Type B pancreatic cell (in vitro differentiated cells): Measurements from ENCODE around the gene METTL3. TPM values are rescaled to one million over a fixed set of nuclear protein-coding genes. Genes with fewer than 3 reads are reported as not detected.

Source experiments
- DNase-seq: peaks from one replicate; pipeline ENCODE4 v3.0.0; 2021; ENCODE audit warnings: mixed read lengths; ENCODE audit not compliant: unreplicated experiment; ENCODE audit errors: extremely low spot score
- H3K27ac Mint-ChIP-seq: 2 replicates; pipeline ENCODE4 v1.8.0; 2021; ENCODE audit warnings: mild to moderate bottlenecking, mixed read lengths
- H3K27me3 Mint-ChIP-seq: 2 replicates; pipeline ENCODE4 v1.8.0; 2021; ENCODE audit warnings: mixed read lengths
- H3K36me3 Mint-ChIP-seq: 2 replicates; pipeline ENCODE4 v1.8.0; 2021; ENCODE audit warnings: mixed read lengths
- H3K4me1 Mint-ChIP-seq: one replicate; pipeline ENCODE4 v1.8.0; 2021; ENCODE audit warnings: mixed read lengths; ENCODE audit not compliant: unreplicated experiment
- H3K4me3 Mint-ChIP-seq: 2 replicates; pipeline ENCODE4 v1.8.0; 2021; ENCODE audit warnings: mild to moderate bottlenecking, mixed read lengths
- H3K9me3 Mint-ChIP-seq: 2 replicates; pipeline ENCODE4 v1.8.0; 2021; ENCODE audit warnings: mixed read lengths
- total RNA-seq: library from RNA; stranded (reverse); gene quantifications from 2 replicates; pipeline ENCODE4 v1.2.1, GENCODE V29; 2021; ENCODE audit warnings: low replicate concordance
- TF ChIP-seq, protein P1 (sequence below): fragments of 200-600 bp; sonication (generic); conservative IDR thresholded peaks from 2 replicates; pipeline ENCODE4 v1.5.0; 2021; ENCODE audit warnings: antibody characterized with exemption, mild to moderate bottlenecking

Gene METTL3
- total RNA-seq, 1 donor from 2014 or later, result 68.6 TPM

DNA sequence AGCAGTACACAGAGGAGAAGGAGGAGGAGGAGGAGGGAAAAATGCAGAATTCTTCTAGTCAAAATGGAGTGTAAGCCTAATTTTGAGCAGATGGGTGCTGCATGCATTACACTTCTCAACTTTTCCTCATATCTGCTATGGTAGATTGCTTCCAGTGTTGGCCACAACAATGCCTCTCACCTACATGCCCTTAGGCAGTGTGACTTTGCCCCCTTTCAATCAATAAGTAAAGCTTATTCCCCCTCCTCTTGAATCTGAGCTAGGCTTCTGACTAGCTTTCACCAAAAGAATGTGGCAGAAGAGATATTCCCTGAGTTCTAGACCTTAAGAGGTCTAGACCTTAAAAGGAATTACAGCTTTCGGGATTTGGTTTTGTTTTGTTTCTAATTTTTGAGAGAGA is 3.2 kb upstream of the METTL3 start:
- no peak for DNase-seq
- Mint-ChIP-seq H3K9me3 (peaks cover 5% of the 10 kb centered on the region), H3K4me3 (no peak overlapping the region), H3K4me1 (peaks cover 11% of the 10 kb centered on the region), H3K27ac (no peak overlapping the region), H3K27me3 (no peaks in the 10 kb centered on the region), H3K36me3 (peaks cover 10% of the 10 kb centered on the region)
- TF ChIP-seq, protein P1, sequence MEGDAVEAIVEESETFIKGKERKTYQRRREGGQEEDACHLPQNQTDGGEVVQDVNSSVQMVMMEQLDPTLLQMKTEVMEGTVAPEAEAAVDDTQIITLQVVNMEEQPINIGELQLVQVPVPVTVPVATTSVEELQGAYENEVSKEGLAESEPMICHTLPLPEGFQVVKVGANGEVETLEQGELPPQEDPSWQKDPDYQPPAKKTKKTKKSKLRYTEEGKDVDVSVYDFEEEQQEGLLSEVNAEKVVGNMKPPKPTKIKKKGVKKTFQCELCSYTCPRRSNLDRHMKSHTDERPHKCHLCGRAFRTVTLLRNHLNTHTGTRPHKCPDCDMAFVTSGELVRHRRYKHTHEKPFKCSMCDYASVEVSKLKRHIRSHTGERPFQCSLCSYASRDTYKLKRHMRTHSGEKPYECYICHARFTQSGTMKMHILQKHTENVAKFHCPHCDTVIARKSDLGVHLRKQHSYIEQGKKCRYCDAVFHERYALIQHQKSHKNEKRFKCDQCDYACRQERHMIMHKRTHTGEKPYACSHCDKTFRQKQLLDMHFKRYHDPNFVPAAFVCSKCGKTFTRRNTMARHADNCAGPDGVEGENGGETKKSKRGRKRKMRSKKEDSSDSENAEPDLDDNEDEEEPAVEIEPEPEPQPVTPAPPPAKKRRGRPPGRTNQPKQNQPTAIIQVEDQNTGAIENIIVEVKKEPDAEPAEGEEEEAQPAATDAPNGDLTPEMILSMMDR, result no peak

DNA sequence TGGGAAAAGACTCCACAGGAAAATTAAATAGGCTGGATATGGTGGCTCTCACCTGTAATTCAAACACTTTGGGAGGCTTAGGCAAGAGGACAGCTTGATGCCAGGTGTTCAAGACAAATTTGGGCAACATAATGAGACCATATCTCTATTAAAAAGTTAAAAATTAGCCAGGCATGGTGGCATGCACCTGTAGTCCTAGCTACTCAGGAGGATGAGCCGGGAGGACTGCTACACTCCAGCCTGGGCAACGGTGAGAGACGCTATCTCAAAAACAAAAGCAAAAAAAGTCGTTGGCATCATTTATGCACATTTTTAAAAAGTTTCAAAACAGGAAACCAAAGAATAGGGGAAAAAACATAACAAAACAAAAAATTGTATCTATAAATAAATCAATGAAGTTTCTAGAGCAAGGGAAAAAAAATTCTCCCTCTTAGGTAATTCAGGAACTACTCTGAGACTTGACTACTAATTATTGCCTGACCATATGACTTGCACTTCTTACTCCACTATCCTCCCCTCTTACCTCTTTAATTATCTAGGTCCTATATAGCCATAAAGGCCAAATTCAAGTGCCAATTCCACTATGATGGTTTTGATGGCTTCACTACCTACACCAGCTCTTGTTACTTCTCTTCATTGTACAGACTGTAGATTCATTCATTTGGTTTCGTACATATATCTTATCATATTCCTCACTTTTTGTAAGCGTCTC is 1.6 kb downstream of the METTL3 start:
- no peak for DNase-seq
- Mint-ChIP-seq H3K27ac (peak overlapping the region; percentile 97), H3K27me3 (no peaks in the 10 kb centered on the region), H3K4me1 (peaks cover 11% of the 10 kb centered on the region), H3K4me3 (peak overlapping the region; percentile 99), H3K9me3 (peaks cover 5% of the 10 kb centered on the region), H3K36me3 (peaks cover 14% of the 10 kb centered on the region)
- TF ChIP-seq, protein P1, result no peak

DNA sequence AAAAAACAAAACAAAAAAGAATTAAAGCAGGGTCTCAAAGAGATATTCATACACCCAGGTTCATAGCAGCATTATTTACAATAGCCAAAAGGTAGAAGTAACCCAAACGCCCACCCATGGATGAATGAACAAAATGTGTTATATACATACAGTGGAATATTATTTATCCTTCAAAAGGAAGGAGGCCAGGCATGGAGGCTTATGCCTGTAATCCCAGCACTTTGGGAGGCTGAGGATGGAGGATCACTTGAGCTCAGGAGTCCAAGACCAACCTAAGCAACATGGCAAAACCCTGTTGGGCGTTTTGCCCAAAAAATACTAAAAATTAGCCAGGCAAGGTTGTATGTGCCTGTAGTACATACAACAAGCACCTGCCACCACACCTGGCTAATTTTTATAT is 4.6 kb downstream of the METTL3 start:
- peaks cover 11% of the 10 kb centered on the region for H3K4me1 Mint-ChIP-seq
- no peaks in the 10 kb centered on the region for H3K27me3 Mint-ChIP-seq
- H3K9me3 Mint-ChIP-seq, result peaks cover 5% of the 10 kb centered on the region
- H3K36me3 Mint-ChIP-seq, result peaks cover 20% of the 10 kb centered on the region
- H3K27ac Mint-ChIP-seq, result no peak overlapping the region
- DNase-seq, result no peak
- no peak overlapping the region for H3K4me3 Mint-ChIP-seq
- TF ChIP-seq, protein P1, result no peak

DNA sequence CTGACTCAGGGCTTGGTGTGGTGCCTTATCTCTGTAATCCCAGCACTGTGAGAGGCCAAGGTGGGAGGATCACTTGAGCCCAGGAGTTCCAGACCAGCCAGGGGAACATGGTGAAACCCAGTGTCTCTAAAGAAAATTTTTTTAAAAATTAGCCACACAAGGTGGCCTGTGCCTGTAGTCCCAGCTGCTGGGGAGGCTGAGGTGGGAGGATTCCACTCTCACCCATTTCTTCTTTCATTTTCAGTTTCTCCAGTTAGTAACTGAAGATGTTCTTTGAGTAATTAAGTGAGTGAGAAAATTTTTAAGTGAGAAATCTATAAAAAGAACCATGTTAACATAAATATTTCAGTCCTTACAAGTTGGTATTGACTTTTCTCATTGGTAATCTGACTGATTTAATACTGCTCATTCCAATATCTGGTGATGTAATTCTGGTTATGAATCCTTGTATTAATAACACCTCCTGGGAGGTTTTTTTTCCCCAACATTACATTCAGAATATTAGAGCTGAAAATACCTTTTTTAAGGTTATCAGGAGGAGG is 6.1 kb downstream of the METTL3 start:
- no peaks in the 10 kb centered on the region for H3K9me3 Mint-ChIP-seq
- H3K36me3 Mint-ChIP-seq, result peaks cover 21% of the 10 kb centered on the region
- H3K27ac Mint-ChIP-seq, result no peak overlapping the region
- H3K27me3 Mint-ChIP-seq, result no peaks in the 10 kb centered on the region
- no peak overlapping the region for H3K4me3 Mint-ChIP-seq
- DNase-seq, result no peak
- TF ChIP-seq, protein P1, result no peak
- peaks cover 5% of the 10 kb centered on the region for H3K4me1 Mint-ChIP-seq

DNA sequence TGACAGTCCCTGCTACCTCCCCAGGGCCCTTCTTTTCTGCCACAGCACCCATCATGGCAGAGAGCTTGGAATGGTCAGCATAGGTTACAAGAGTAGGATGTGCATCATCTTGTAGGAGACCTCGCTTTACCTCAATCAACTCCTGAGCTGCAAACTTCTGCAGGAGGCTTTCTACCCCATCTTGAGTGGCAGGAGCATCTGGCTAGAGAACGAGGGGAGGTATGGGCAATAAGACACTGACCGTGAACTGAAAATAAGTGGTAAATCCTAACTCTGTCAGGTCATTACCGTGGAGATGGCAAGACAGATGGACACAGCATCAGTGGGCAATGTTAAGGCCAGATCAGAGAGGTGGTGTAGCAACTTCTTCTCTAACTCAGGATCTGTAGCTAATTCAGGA is 7.8 kb downstream of the METTL3 start:
- no peaks in the 10 kb centered on the region for H3K27me3 Mint-ChIP-seq
- H3K27ac Mint-ChIP-seq, result no peak overlapping the region
- H3K4me1 Mint-ChIP-seq, result no peaks in the 10 kb centered on the region
- no peak for DNase-seq
- H3K9me3 Mint-ChIP-seq, result no peaks in the 10 kb centered on the region
- TF ChIP-seq, protein P1, result no peak
- H3K36me3 Mint-ChIP-seq, result peaks cover 30% of the 10 kb centered on the region
- no peak overlapping the region for H3K4me3 Mint-ChIP-seq
